NCI-H446 (cell line): Measurements from ENCODE around the gene LCE1F.

Source experiments
- DNase-seq, 2 experiments: peaks; one replicate each; lab custom pipeline; 2025; lab: John Stamatoyannopoulos, UW

The LCE1F gene

GRCh38 chr1:152774875-152775274, at the start of gene LCE1F:
TSS of gene LCE1F (plus strand) at chr1:152775140. CDS start at chr1:152776372, 1,232 bp downstream.
- no peak for DNase-seq

- DNase-seq, result no peak
Measured at GRCh38 chr1:152725261-152725660, 49.7 kb upstream of the LCE1F start.

GRCh38 chr1:152728986-152729385, 46.0 kb upstream of the LCE1F start:
- no peak for DNase-seq

- no peak for DNase-seq
Measured at GRCh38 chr1:152735648-152736047, 39.3 kb upstream of the LCE1F start.

- no peak for DNase-seq
Measured at GRCh38 chr1:152737997-152738396, 36.9 kb upstream of the LCE1F start.

GRCh38 chr1:152739841-152740240, 35.1 kb upstream of the LCE1F start:
- DNase-seq, result no peak

GRCh38 chr1:152741656-152742055, 33.3 kb upstream of the LCE1F start:
- DNase-seq, result no peak

- no peak for DNase-seq
Measured at GRCh38 chr1:152743371-152744145, 31.4 kb upstream of the LCE1F start.

GRCh38 chr1:152745289-152745704, 29.6 kb upstream of the LCE1F start:
- DNase-seq, result no peak

- no peak for DNase-seq
Measured at GRCh38 chr1:152745765-152746444, 29.0 kb upstream of the LCE1F start.

- DNase-seq, result no peak
Measured at GRCh38 chr1:152747831-152748230, 27.1 kb upstream of the LCE1F start.

GRCh38 chr1:152752225-152752624, 22.7 kb upstream of the LCE1F start:
- no peak for DNase-seq

- no peak for DNase-seq
Measured at GRCh38 chr1:152753586-152753985, 21.4 kb upstream of the LCE1F start.

- no peak for DNase-seq
Measured at GRCh38 chr1:152756872-152757271, 18.1 kb upstream of the LCE1F start.

- DNase-seq, result no peak
Measured at GRCh38 chr1:152757747-152758146, 17.2 kb upstream of the LCE1F start, which contains the start of gene KPRP. TSS of gene KPRP (plus strand) at chr1:152758025. CDS start at chr1:152759589, 1,564 bp downstream.

GRCh38 chr1:152758636-152759035, 16.3 kb upstream of the LCE1F start:
- DNase-seq, result no peak

GRCh38 chr1:152759453-152760173, 15.3 kb upstream of the LCE1F start:
- DNase-seq, result no peak

- no peak for DNase-seq
Measured at GRCh38 chr1:152760551-152761190, 14.3 kb upstream of the LCE1F start.

- DNase-seq, result no peak
Measured at GRCh38 chr1:152761609-152762213, 13.2 kb upstream of the LCE1F start.

- no peak for DNase-seq
Measured at GRCh38 chr1:152768847-152769533, 6.0 kb upstream of the LCE1F start.

GRCh38 chr1:152770411-152770810, 4.5 kb upstream of the LCE1F start:
- no peak for DNase-seq
